K562 (cell line): ENCODE measurements around the gene TSSK6. TPM values are rescaled to one million over a fixed set of nuclear protein-coding genes. Genes with fewer than 3 reads are reported as not detected.
A peak's percentile ranks its signal among the peaks of the same experiment; 100 is the strongest.

Source experiments
- ATAC-seq: fragments of 200-7000 bp; cut with Tn5 transposase; 3 replicates; pipeline ENCODE4 v1.9.1; 2020; ENCODE audit warnings: moderate library complexity
- BruUV-seq: library from RNA; stranded (reverse); fragments of 400-500 nt; replicated peaks from 2 replicates; lab custom pipeline; 2021; lab: Mats Ljungman, UMichigan
- CTCF ChIA-PET: fragments of 300-600 bp; formaldehyde crosslinking; extraction: SDS; loops from one replicate; lab custom pipeline; 2021; ENCODE audit warnings: low intra/inter-chr PET ratio; lab: Yijun Ruan, JAX
- POLR2A ChIA-PET: fragments of 300-600, 350-650 bp; sonication (Branson Sonifier 250); formaldehyde crosslinking; extraction: SDS; loops from one replicate; lab custom pipeline; 2021; ENCODE audit warnings: antibody characterized with exemption, inconsistent platforms; lab: Yijun Ruan, JAX
- DNase-seq, 4 experiments: peaks; one replicate each; pipeline versions ENCODE4 v3.0.0 to v3.0.0-alpha.2; 2011 to 2018; ENCODE audit warnings: low spot score in 3 of 4, mixed read lengths in 3 of 4; ENCODE audit errors: extremely low read depth in 1 of 4
- FAIRE-seq: peaks from 2 replicates; lab custom pipeline; 2011; peaks lifted over from hg19 to GRCh38; lab: Jason Lieb, UNC
- H2AFZ ChIP-seq: 2 replicates; pipeline ENCODE4 v1.6.0; 2011; ENCODE audit warnings: low read depth, low read length, control low read depth, inconsistent platforms
- H3K27ac ChIP-seq: fragments of 200-600 bp; 3 replicates; pipeline ENCODE4 v1.8.0; 2011; ENCODE audit warnings: low read depth, mild to moderate bottlenecking, control low read depth, inconsistent platforms, low read length, moderate library complexity, mixed read lengths; ENCODE audit errors: extremely low read depth
- H3K27me3 ChIP-seq, 2 experiments: fragments of 300-600 bp in 1 of 2; 2 replicates in 1 of 2; 3 replicates in 1 of 2; pipeline versions ENCODE4 v1.6.0 to v1.8.0; 2011; ENCODE audit warnings: inconsistent platforms in 2 of 2, low read length in 2 of 2, mild to moderate bottlenecking in 1 of 2, mixed read lengths in 1 of 2, moderate library complexity in 1 of 2; ENCODE audit not compliant: control insufficient read depth in 2 of 2, insufficient read depth in 2 of 2
- H3K36me3 ChIP-seq: fragments of 300-600 bp; 3 replicates; pipeline ENCODE4 v1.8.0; 2011; ENCODE audit warnings: mild to moderate bottlenecking, low read length, inconsistent platforms; ENCODE audit not compliant: control insufficient read depth, insufficient read depth
- H3K4me1 ChIP-seq, 2 experiments: fragments of 200-600 bp in 1 of 2; replicated peaks in 1 of 2; 2 replicates in 1 of 2; 3 replicates in 1 of 2; pipeline versions ENCODE4 v1.5.1 to v1.8.0; 2011; ENCODE audit warnings: inconsistent platforms in 2 of 2, low read length in 2 of 2, mild to moderate bottlenecking in 1 of 2, mixed read lengths in 1 of 2, moderate library complexity in 1 of 2; ENCODE audit not compliant: control insufficient read depth in 2 of 2, insufficient read depth in 2 of 2
- H3K4me2 ChIP-seq: 2 replicates; pipeline ENCODE4 v1.6.1; 2011; ENCODE audit warnings: low read length, control low read depth, inconsistent platforms, mixed read lengths; ENCODE audit not compliant: insufficient read depth
- H3K4me3 ChIP-seq: fragments of 200-600 bp; sonication (generic), shearing (Covaris generic); 2 replicates; pipeline ENCODE4 v1.5.1; 2016; ENCODE audit warnings: control low read depth, inconsistent platforms
- H3K79me2 ChIP-seq: fragments of 200-600 bp; 3 replicates; pipeline ENCODE4 v1.8.0; 2011; ENCODE audit warnings: low read length, inconsistent platforms; ENCODE audit not compliant: control insufficient read depth, insufficient read depth
- H3K9ac ChIP-seq, 2 experiments: 2 replicates each; pipeline versions ENCODE4 v1.6.0 to v1.6.1; 2011; ENCODE audit warnings: low read depth in 2 of 2, low read length in 2 of 2, control low read depth in 1 of 2, inconsistent platforms in 1 of 2, mild to moderate bottlenecking in 1 of 2, mixed read lengths in 1 of 2; ENCODE audit not compliant: insufficient read depth in 1 of 2
- H3K9me1 ChIP-seq: one replicate; pipeline ENCODE4 v1.6.0; 2011; ENCODE audit warnings: inconsistent platforms, mild to moderate bottlenecking, low read length, moderate library complexity; ENCODE audit not compliant: control insufficient read depth, insufficient read depth
- H3K9me3 ChIP-seq: replicated peaks from 2 replicates; pipeline ENCODE4 v1.5.1; 2011; ENCODE audit warnings: low read depth, low read length, inconsistent platforms; ENCODE audit not compliant: control insufficient read depth, insufficient read depth
- H4K20me1 ChIP-seq: replicated peaks from 2 replicates; pipeline ENCODE4 v1.6.1; 2011; ENCODE audit warnings: low read length, inconsistent platforms, mixed read lengths; ENCODE audit not compliant: control insufficient read depth, insufficient read depth
- FOXK2 ChIP-seq, 2 experiments: fragments of 450-650 bp; IDR thresholded peaks in 1 of 2; conservative IDR thresholded peaks in 1 of 2; 2 replicates each; pipeline ENCODE4 v1.6.1; 2016; ENCODE audit warnings: low read depth in 2 of 2, mild to moderate bottlenecking in 1 of 2
- MED1 ChIP-seq: sonication (generic); formaldehyde crosslinking; IDR thresholded peaks from 2 replicates; pipeline ENCODE4 v1.8.1; 2023; ENCODE audit warnings: missing genetic modification reagents, borderline replicate concordance
- RBM17 ChIP-seq: fragments of 200-400 bp; formaldehyde crosslinking; IDR thresholded peaks from 2 replicates; pipeline ENCODE4 v1.6.1; 2017; ENCODE audit warnings: low read depth, mild to moderate bottlenecking, low read length, borderline replicate concordance
- RNF219 ChIP-seq: fragments of 250-450 bp; sonication (Bioruptor Pico); IDR thresholded peaks from 2 replicates; pipeline ENCODE4 v1.5.0; 2022; ENCODE audit warnings: mild to moderate bottlenecking
- TCF3 ChIP-seq: sonication (generic); formaldehyde crosslinking; IDR thresholded peaks from 2 replicates; pipeline ENCODE4 v1.4.0; 2020; ENCODE audit warnings: mild to moderate bottlenecking, missing genetic modification reagents
- XRCC3 ChIP-seq: fragments of 450-650 bp; IDR thresholded peaks from 2 replicates; pipeline ENCODE4 v1.6.1; 2017; ENCODE audit warnings: mild to moderate bottlenecking, moderate library complexity
- ZNF133 ChIP-seq: fragments of 250-450 bp; sonication (Bioruptor Pico); IDR thresholded peaks from 2 replicates; pipeline ENCODE4 v1.4.0; 2020; ENCODE audit warnings: mild to moderate bottlenecking
- ZNF197 ChIP-seq: fragments of 200-800 bp; sonication (Bioruptor generic); IDR thresholded peaks from 2 replicates; pipeline ENCODE4 v1.6.1; 2016; ENCODE audit warnings: low read depth, missing genetic modification characterization, missing compliant biosample characterization
- ZNF253 ChIP-seq: fragments of 250-450 bp; sonication (Bioruptor Pico); conservative IDR thresholded peaks from 2 replicates; pipeline ENCODE4 v1.6.1; 2021; ENCODE audit warnings: mild to moderate bottlenecking
- ZNF316 ChIP-seq: fragments of 450-650 bp; IDR thresholded peaks from 2 replicates; pipeline ENCODE4 v1.6.1; 2016
- ZNF449 ChIP-seq: fragments of 250-450 bp; sonication (Bioruptor Pico); IDR thresholded peaks from 2 replicates; pipeline ENCODE4 v1.8.0; 2022; ENCODE audit warnings: moderate library complexity, mild to moderate bottlenecking, inconsistent platforms
- WGBS: fragments of 100-300 bp; shearing (Covaris generic); methylation state at CpG from one replicate; pipeline ENCODE4 v1.1.6; 2016; ENCODE audit warnings: low coverage, mixed read lengths; ENCODE audit not compliant: insufficient coverage; ENCODE audit errors: missing lambda C conversion rate; 5-methylcytosine and 5-hydroxymethylcytosine counted together
- in situ Hi-C: fragments of 300-500 bp; cut with MboI; formaldehyde crosslinking; loops from 4 replicates; pipeline ENCODE4 v1.15.0; 2018; ENCODE audit warnings: inconsistent platforms, mixed read lengths
- intact Hi-C: fragments of 100-400 bp; cut with micrococcal nuclease; formaldehyde crosslinking; loops from 2 replicates; pipeline ENCODE4 v1.14.2; 2022
- polyA plus RNA-seq, 8 experiments: library from polyadenylated mRNA; depleted of rRNA in 4 of 8; stranded (reverse) in 5 of 8; unstranded in 3 of 8; fragments of >200 nt; fragmentation: Nextera tagmentation in 2 of 8; fragmentation: Illumina TruSeq in 1 of 8; extraction: Ambion mirVana in 2 of 8; extraction: Trizol in 1 of 8; gene quantifications; 2 replicates each; pipeline versions ENCODE4 v1.2.1 to v1.2.3, GENCODE V29; 2011 to 2014; ENCODE audit warnings: inconsistent platforms in 1 of 8, missing spikeins in 1 of 8
- total RNA-seq, 7 experiments: library from RNA; depleted of rRNA in 6 of 7; stranded (reverse); fragments of >200 nt in 6 of 7; fragmentation: Illumina TruSeq in 2 of 7; extraction: Trizol in 2 of 7; gene quantifications; 2 replicates each; pipeline versions ENCODE4 v1.2.1 to v1.2.3, GENCODE V29; 2011 to 2021; ENCODE audit warnings: low replicate concordance in 1 of 7
- TF ChIP-seq, protein P1 (sequence below): conservative IDR thresholded peaks from 2 replicates; pipeline ENCODE4 v1.6.1; 2011; ENCODE audit warnings: low read depth, mild to moderate bottlenecking, low read length; ENCODE audit not compliant: control insufficient read depth
- TF ChIP-seq, protein P2 (sequence below): IDR thresholded peaks from 2 replicates; pipeline ENCODE4 v1.6.1; 2012; ENCODE audit warnings: low read depth, low read length, improper control_type of control experiment, borderline replicate concordance

TSSK6 gene
- total and polyA plus RNA-seq, 9 of the 15 experiments (the other 6 are each of a cell fraction or from before 2014, with no cell fraction given): 0.21 to 2.6 (median 1.5) TPM; not detected in 3

DNA sequence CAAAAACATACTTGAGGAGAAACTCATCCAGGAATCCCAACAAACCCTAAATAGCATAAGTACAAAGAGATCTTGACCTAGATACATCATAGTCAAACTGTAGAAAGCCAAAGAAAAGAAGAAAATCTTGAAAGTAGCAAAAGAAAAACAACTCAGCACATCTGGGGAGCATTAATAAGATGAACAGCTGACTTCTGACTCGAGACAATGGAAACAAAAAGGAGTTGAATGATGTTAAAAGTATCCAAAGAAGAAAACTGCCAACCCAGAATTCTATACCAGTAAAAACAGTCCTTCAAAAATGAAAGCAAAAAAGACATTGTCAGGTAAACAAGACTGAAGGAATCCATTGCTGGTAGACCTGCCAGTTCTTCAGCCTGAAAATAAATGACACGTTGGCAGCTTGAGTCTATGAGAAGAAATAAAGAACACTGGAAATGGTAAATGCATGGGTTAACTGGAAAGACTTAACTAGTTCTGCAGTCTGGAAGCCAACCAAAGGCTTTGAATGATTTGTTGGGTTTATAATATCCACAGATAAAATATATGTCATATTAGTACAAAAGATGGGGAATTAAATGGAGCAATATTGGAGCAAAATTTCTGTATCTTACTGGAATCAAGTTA, 46.8 kb downstream of the TSSK6 start (continued):
- TF ChIP-seq XRCC3 (peak; percentile 69; the same call in 1 of the 2 replicates), FOXK2 (conservative IDR thresholded peaks at IDR 0.05 in 1 of 2, IDR thresholded peaks at IDR 0.05 in 1 of 2; ENCODE audit: low read depth in 2 of 2) (0 out of 4 replicates have a peak, but pooled peaks of 1 of the 2 experiments have one; percentile 28), ZNF316 (peak; percentile 55)

GRCh38 chr19:19466201-19466600, 49.1 kb downstream of the TSSK6 start:
- H3K9me1 ChIP-seq: peaks cover 8% of the 10 kb centered on the region
- H3K27ac ChIP-seq: no peak overlapping the region
- no peak overlapping the region for H3K4me2 ChIP-seq
- H3K79me2 ChIP-seq: peaks cover 93% of the 10 kb centered on the region
- ATAC-seq (no peak), FAIRE-seq (no peak), DNase-seq (no peak)
- H2AFZ ChIP-seq: no peak overlapping the region
- BruUV-seq: no TSS peak
- in situ Hi-C loops: no loop called here
- H3K9me3 ChIP-seq: peaks cover 15% of the 10 kb centered on the region
- H3K27me3 ChIP-seq: no peaks in the 10 kb centered on the region
- POLR2A ChIA-PET: interaction anchor here (0.6 kb wide), 1 partner anchor 49 kb away, joined by 3 read pairs; no protein-coding TSS in a partner anchor
- H3K36me3 ChIP-seq: peaks cover 72% of the 10 kb centered on the region
- no peak overlapping the region for H3K4me3 ChIP-seq
- CTCF ChIA-PET: no interaction called here
- WGBS: 91% methylated on average over 6 of the region's 6 CpGs
- H4K20me1 ChIP-seq: peaks cover 11% of the 10 kb centered on the region; the same call in 1 of the 2 replicates
- peaks cover 13 to 30% of the 10 kb centered on the region in 2 experiments for H3K4me1 ChIP-seq
- intact Hi-C loops: no loop called here
- no peak overlapping the region for H3K9ac ChIP-seq
- no peak for TF ChIP-seq RNF219 (CRISPR knock-in tag)
- TF ChIP-seq, protein P1, sequence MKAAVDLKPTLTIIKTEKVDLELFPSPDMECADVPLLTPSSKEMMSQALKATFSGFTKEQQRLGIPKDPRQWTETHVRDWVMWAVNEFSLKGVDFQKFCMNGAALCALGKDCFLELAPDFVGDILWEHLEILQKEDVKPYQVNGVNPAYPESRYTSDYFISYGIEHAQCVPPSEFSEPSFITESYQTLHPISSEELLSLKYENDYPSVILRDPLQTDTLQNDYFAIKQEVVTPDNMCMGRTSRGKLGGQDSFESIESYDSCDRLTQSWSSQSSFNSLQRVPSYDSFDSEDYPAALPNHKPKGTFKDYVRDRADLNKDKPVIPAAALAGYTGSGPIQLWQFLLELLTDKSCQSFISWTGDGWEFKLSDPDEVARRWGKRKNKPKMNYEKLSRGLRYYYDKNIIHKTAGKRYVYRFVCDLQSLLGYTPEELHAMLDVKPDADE: no peak
- TF ChIP-seq TCF3: no peak
- no peak for TF ChIP-seq ZNF253 (CRISPR knock-in tag)
- no peak for TF ChIP-seq ZNF133 (CRISPR knock-in tag)
- TF ChIP-seq ZNF449 (CRISPR knock-in tag): no peak
- TF ChIP-seq, protein P2, sequence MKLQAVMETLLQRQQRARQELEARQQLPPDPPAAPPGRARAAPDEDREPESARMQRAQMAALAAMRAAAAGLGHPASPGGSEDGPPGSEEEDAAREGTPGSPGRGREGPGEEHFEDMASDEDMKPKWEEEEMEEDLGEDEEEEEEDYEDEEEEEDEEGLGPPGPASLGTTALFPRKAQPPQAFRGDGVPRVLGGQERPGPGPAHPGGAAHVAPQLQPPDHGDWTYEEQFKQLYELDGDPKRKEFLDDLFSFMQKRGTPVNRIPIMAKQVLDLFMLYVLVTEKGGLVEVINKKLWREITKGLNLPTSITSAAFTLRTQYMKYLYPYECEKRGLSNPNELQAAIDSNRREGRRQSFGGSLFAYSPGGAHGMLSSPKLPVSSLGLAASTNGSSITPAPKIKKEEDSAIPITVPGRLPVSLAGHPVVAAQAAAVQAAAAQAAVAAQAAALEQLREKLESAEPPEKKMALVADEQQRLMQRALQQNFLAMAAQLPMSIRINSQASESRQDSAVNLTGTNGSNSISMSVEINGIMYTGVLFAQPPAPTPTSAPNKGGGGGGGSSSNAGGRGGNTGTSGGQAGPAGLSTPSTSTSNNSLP: no peak
- TF ChIP-seq ZNF197 (CRISPR knock-in tag): no peak
- TF ChIP-seq RBM17: no peak
- no peak for TF ChIP-seq FOXK2 (conservative IDR thresholded peaks at IDR 0.05 in 1 of 2, IDR thresholded peaks at IDR 0.05 in 1 of 2; ENCODE audit: low read depth in 2 of 2)
- no peak for TF ChIP-seq MED1 (CRISPR knock-in tag)
